Aorta (tissue), 5 donors: ENCODE results near the gene RBBP7. TPM values are rescaled to one million over a fixed set of nuclear protein-coding genes. Genes with fewer than 3 reads are reported as not detected.
A peak's percentile ranks its signal among the peaks of the same experiment; 100 is the strongest.

Experiments
- ATAC-seq: fragments of 200-7000 bp; cut with Tn5 transposase; one replicate; pipeline ENCODE4 v1.9.1; 2022; ENCODE audit warnings: moderate library complexity; ENCODE audit not compliant: low FRiP score
- DNase-seq, 2 donors: peaks; one replicate each; pipeline ENCODE4 v3.0.0-alpha.2; 2020
- H3K27ac ChIP-seq, 2 donors: one replicate each; pipeline ENCODE4 v1.5.1; 2013; ENCODE audit warnings: low read length in 2 of 2, mild to moderate bottlenecking in 2 of 2, moderate library complexity in 2 of 2, control low read depth in 1 of 2, inconsistent platforms in 1 of 2, low read depth in 1 of 2
- H3K27me3 ChIP-seq, 2 donors: one replicate each; pipeline ENCODE4 v1.6.1; 2013; ENCODE audit warnings: control low read depth in 1 of 2, low read length in 1 of 2, mild to moderate bottlenecking in 1 of 2, moderate library complexity in 1 of 2; ENCODE audit not compliant: insufficient read depth in 2 of 2, control insufficient read depth in 1 of 2
- H3K36me3 ChIP-seq, 2 donors: one replicate each; pipeline ENCODE4 v1.6.1; 2013; ENCODE audit warnings: control low read depth in 1 of 2, low read length in 1 of 2, mild to moderate bottlenecking in 1 of 2; ENCODE audit not compliant: insufficient read depth in 2 of 2, control insufficient read depth in 1 of 2
- H3K4me1 ChIP-seq, 2 donors: one replicate each; pipeline ENCODE4 v1.6.1; 2013; ENCODE audit warnings: low read length in 2 of 2, control low read depth in 1 of 2, mild to moderate bottlenecking in 1 of 2, moderate library complexity in 1 of 2; ENCODE audit not compliant: insufficient read depth in 2 of 2, control insufficient read depth in 1 of 2
- H3K4me3 ChIP-seq, 2 donors: one replicate each; pipeline ENCODE4 v1.5.1; 2013; ENCODE audit warnings: low read length in 2 of 2, control low read depth in 1 of 2, mild to moderate bottlenecking in 1 of 2
- H3K9me3 ChIP-seq: one replicate; pipeline ENCODE4 v1.6.1; 2013; ENCODE audit warnings: mild to moderate bottlenecking, low read length; ENCODE audit not compliant: control insufficient read depth
- WGBS, 2 donors: extraction: QIAGEN DNeasy Blood & Tissue Kit; methylation state at CpG; one replicate each; pipeline ENCODE4 v1.1.7; 2013; 5-methylcytosine and 5-hydroxymethylcytosine counted together
- intact Hi-C, 2 donors: fragments of 100-400 bp; cut with DNase I; formaldehyde crosslinking; loops; one replicate each; pipeline versions ENCODE4 v1.14.2 to v1.15.0; 2022
- polyA plus RNA-seq, 2 donors: library from polyadenylated mRNA; stranded (reverse); fragments of 200-250 nt; gene quantifications; one replicate each; pipeline ENCODE4 v1.2.3, GENCODE V29; 2013
- total RNA-seq, 2 donors: library from RNA; stranded (reverse); fragmentation: NEBNext Ultra II Directional; extraction: Animal tissue kit (Norgen Biotek cat#: 25700); gene quantifications; one replicate each; pipeline ENCODE4 v1.2.1, GENCODE V29; 2021
- donor health status: healthy with polysubstance abuse.
- donor health status: Bipolar disorder and iron deficiency.
- donor health status: DM: no; HTN: no; CAD: no.
- donor health status: DM: no; HTN: no; CAD: no.
- donor health status: DM: yes; HTN: yes; CAD: no.

Gene RBBP7
- total and polyA plus RNA-seq, 4 donors = 66.9 to 159 (median 93.4) TPM

GRCh38 chrX:16839219-16839851 is 30.8 kb downstream of the RBBP7 start:
- H3K27me3 ChIP-seq = no peaks in the 10 kb centered on the region
- DNase-seq = no peak
- H3K4me3 ChIP-seq = no peak overlapping the region
- no peaks in the 10 kb centered on the region for H3K36me3 ChIP-seq
- H3K4me1 ChIP-seq = no peaks in the 10 kb centered on the region
- no peak overlapping the region for H3K27ac ChIP-seq
- no peaks in the 10 kb centered on the region for H3K9me3 ChIP-seq
- intact Hi-C loops = loop anchor here in 1 of 2 donors (5.0 kb wide), 1 partner anchor 33 kb away; the partner anchor contains the start of gene RBBP7
- ATAC-seq = no peak
- 71 to 77% methylated on average over 5 of the region's 5 CpGs for WGBS, 2 donors

- ATAC-seq (peak; percentile 60), DNase-seq (no peak)
- peak overlapping the region in 1 of 2 donors; percentile 43 for H3K27ac ChIP-seq
- H3K27me3 ChIP-seq = no peaks in the 10 kb centered on the region
- no peaks in the 10 kb centered on the region for H3K36me3 ChIP-seq
- intact Hi-C loops = loop anchor here in 1 of 2 donors (5.0 kb wide), 1 partner anchor 34 kb away; the partner anchor contains the start of gene RBBP7
- 14 to 37% methylated on average over 11 of the region's 11 CpGs for WGBS, 2 donors
- no peaks in the 10 kb centered on the region for H3K4me1 ChIP-seq
- no peak overlapping the region for H3K4me3 ChIP-seq
- no peaks in the 10 kb centered on the region for H3K9me3 ChIP-seq
Measured at GRCh38 chrX:16838202-16839066, 31.7 kb downstream of the RBBP7 start.

- Histone ChIP-seq H3K27me3 (no peaks in the 10 kb centered on the region), H3K4me3 (no peak overlapping the region), H3K9me3 (no peaks in the 10 kb centered on the region), H3K4me1 (no peaks in the 10 kb centered on the region), H3K27ac (no peak overlapping the region), H3K36me3 (no peaks in the 10 kb centered on the region)
- no peak for DNase-seq
- 70 to 79% methylated on average over 9 of the region's 9 CpGs for WGBS, 2 donors
- ATAC-seq = no peak
- intact Hi-C loops = loop anchor here in 1 of 2 donors (5.0 kb wide), 1 partner anchor 36 kb away; the partner anchor contains the start of gene RBBP7
Measured at GRCh38 chrX:16836371-16836770, 33.8 kb downstream of the RBBP7 start.

GRCh38 chrX:16834806-16835205 is 35.4 kb downstream of the RBBP7 start:
- no peak overlapping the region for H3K4me3 ChIP-seq
- H3K27me3 ChIP-seq = no peaks in the 10 kb centered on the region
- no peak for ATAC-seq
- H3K36me3 ChIP-seq = no peaks in the 10 kb centered on the region
- no peaks in the 10 kb centered on the region for H3K4me1 ChIP-seq
- no peaks in the 10 kb centered on the region for H3K9me3 ChIP-seq
- intact Hi-C loops = loop anchor here in 1 of 2 donors (5.0 kb wide), 1 partner anchor 37 kb away; the partner anchor contains the start of gene RBBP7
- 82 to 93% methylated on average over 6 of the region's 6 CpGs for WGBS, 2 donors
- no peak for DNase-seq
- no peak overlapping the region for H3K27ac ChIP-seq

GRCh38 chrX:16832301-16832700 is 37.9 kb downstream of the RBBP7 start:
- Histone ChIP-seq H3K36me3 (no peaks in the 10 kb centered on the region), H3K4me1 (peaks cover 0 to 5% of the 10 kb centered on the region in 2 donors), H3K27me3 (no peaks in the 10 kb centered on the region), H3K4me3 (no peak overlapping the region), H3K27ac (no peak overlapping the region), H3K9me3 (no peaks in the 10 kb centered on the region)
- 69 to 88% methylated on average over 5 of the region's 5 CpGs for WGBS, 2 donors
- intact Hi-C loops = no loop called here
- no peak for ATAC-seq
- DNase-seq = no peak

GRCh38 chrX:16828124-16828908 is 41.8 kb downstream of the RBBP7 start:
- Histone ChIP-seq H3K9me3 (no peaks in the 10 kb centered on the region), H3K4me3 (no peak overlapping the region), H3K4me1 (peaks cover 0 to 5% of the 10 kb centered on the region in 2 donors), H3K27me3 (no peaks in the 10 kb centered on the region), H3K27ac (peak overlapping the region in 1 of 2 donors; percentile 36), H3K36me3 (no peaks in the 10 kb centered on the region)
- DNase-seq = no peak
- whole genome bisulfite sequencing, 2 donors = 19 to 54% methylated on average over 6 of the region's 6 CpGs
- intact Hi-C loops = loop anchor here (5.0 kb wide), 2 partner anchors 49 to 219 kb away; no protein-coding TSS in a partner anchor
- peak; percentile 76 for ATAC-seq

- Histone ChIP-seq H3K4me3 (no peak overlapping the region), H3K27ac (peak overlapping the region in 1 of 2 donors; percentile 44), H3K9me3 (no peaks in the 10 kb centered on the region), H3K4me1 (peaks cover 0 to 5% of the 10 kb centered on the region in 2 donors), H3K27me3 (no peaks in the 10 kb centered on the region), H3K36me3 (no peaks in the 10 kb centered on the region)
- no peak for DNase-seq
- ATAC-seq = no peak
- intact Hi-C loops = loop anchor here (2.0 to 5.0 kb wide), 3 partner anchors 50 to 220 kb away; no protein-coding TSS in a partner anchor
- 18 to 56% methylated on average over 2 of the region's 2 CpGs for WGBS, 2 donors
Measured at GRCh38 chrX:16827225-16827624, 42.9 kb downstream of the RBBP7 start.

- intact Hi-C loops = loop anchor here (2.0 to 5.0 kb wide), 3 partner anchors 51 to 221 kb away; no protein-coding TSS in a partner anchor
- no peaks in the 10 kb centered on the region for H3K27me3 ChIP-seq
- H3K27ac ChIP-seq = no peak overlapping the region
- H3K9me3 ChIP-seq = no peaks in the 10 kb centered on the region
- ATAC-seq (no peak), DNase-seq (no peak)
- 44 to 76% methylated on average over 3 of the region's 3 CpGs for WGBS, 2 donors
- peaks cover 0 to 5% of the 10 kb centered on the region in 2 donors for H3K4me1 ChIP-seq
- no peaks in the 10 kb centered on the region for H3K36me3 ChIP-seq
- no peak overlapping the region for H3K4me3 ChIP-seq
Measured at GRCh38 chrX:16826207-16826606, 44.0 kb downstream of the RBBP7 start.
